Measurements from ENCODE around the gene SCAMP3. TPM values are rescaled to one million over a fixed set of nuclear protein-coding genes. Genes with fewer than 3 reads are reported as not detected.

Gene SCAMP3
- total RNA-seq, 1 donor from 2014 or later, result 128 TPM

- DNase-seq (ENCODE audit: extremely low read depth, low read depth, low spot score), result no peak
Observed at GRCh38 chr1:155207806-155208540, 54.2 kb downstream of the SCAMP3 start, which contains the start of gene THBS3. THBS3 (minus strand) TSS chr1:155207897; CDS start chr1:155207876, 21 bp downstream.

- DNase-seq (ENCODE audit: extremely low read depth, low read depth, low spot score), result peak; percentile 51
Observed at GRCh38 chr1:155206891-155207805, 55.0 kb downstream of the SCAMP3 start.

Other genes with a start within 250 kb of the SCAMP3 start
- 0.12 TPM in 1 of 2 replicates, not detected in the other for gene DCST2, start 228.6 kb downstream of the SCAMP3 start, total RNA-seq
- not detected in 2 replicates for gene DCST1, start 228.5 kb downstream of the SCAMP3 start, total RNA-seq
- 405 and 619 TPM in 2 replicates for gene ADAM15, start 211.0 kb downstream of the SCAMP3 start, total RNA-seq
- 19.2 and 25.1 TPM in 2 replicates for gene EFNA4, start 198.6 kb downstream of the SCAMP3 start, total RNA-seq
- 1.5 and 4.0 TPM in 2 replicates for gene EFNA3, start 183.5 kb downstream of the SCAMP3 start, total RNA-seq
- gene EFNA1, start 134.5 kb downstream of the SCAMP3 start, total RNA-seq, result 77.9 and 195 TPM in 2 replicates
- gene SLC50A1, start 126.5 kb downstream of the SCAMP3 start, total RNA-seq, result 21.0 and 29.1 TPM in 2 replicates
- gene DPM3, start 121.8 kb downstream of the SCAMP3 start, total RNA-seq, result 41.0 and 45.0 TPM in 2 replicates
- 121 and 150 TPM in 2 replicates for gene KRTCAP2, start 89.1 kb downstream of the SCAMP3 start, total RNA-seq
- gene TRIM46, start 88.5 kb downstream of the SCAMP3 start, total RNA-seq, result 9.9 and 11.8 TPM in 2 replicates
- 12.5 and 18.2 TPM in 2 replicates for gene THBS3, start 54.5 kb downstream of the SCAMP3 start, total RNA-seq
- gene MTX1, start 53.7 kb downstream of the SCAMP3 start, total RNA-seq, result 44.3 and 45.6 TPM in 2 replicates
- gene ENTREP3, start 6.9 kb downstream of the SCAMP3 start, total RNA-seq, result 26.5 and 46.3 TPM in 2 replicates
- gene CLK2, start 11.1 kb upstream of the SCAMP3 start, total RNA-seq, result 30.2 and 36.1 TPM in 2 replicates
- 0.19 and 1.3 TPM in 2 replicates for gene HCN3, start 15.1 kb upstream of the SCAMP3 start, total RNA-seq
- gene PKLR, start 39.1 kb upstream of the SCAMP3 start, total RNA-seq, result not detected in 2 replicates
- 319 and 345 TPM in 2 replicates for gene FDPS, start 46.5 kb upstream of the SCAMP3 start, total RNA-seq
- gene RUSC1, start 58.5 kb upstream of the SCAMP3 start, total RNA-seq, result 22.3 and 33.1 TPM in 2 replicates